GM03348 (cell line): ENCODE data around the gene TSPAN3.
A peak's percentile ranks its signal among the peaks of the same experiment; 100 is the strongest.

Experiments used
- DNase-seq: peaks from one replicate; pipeline ENCODE4 v3.0.0; 2012; ENCODE audit warnings: low spot score

TSPAN3 gene

GRCh38 chr15:77009646-77010311 lies 61.1 kb downstream of the TSPAN3 start:
- DNase-seq: peak; percentile 75

DNA sequence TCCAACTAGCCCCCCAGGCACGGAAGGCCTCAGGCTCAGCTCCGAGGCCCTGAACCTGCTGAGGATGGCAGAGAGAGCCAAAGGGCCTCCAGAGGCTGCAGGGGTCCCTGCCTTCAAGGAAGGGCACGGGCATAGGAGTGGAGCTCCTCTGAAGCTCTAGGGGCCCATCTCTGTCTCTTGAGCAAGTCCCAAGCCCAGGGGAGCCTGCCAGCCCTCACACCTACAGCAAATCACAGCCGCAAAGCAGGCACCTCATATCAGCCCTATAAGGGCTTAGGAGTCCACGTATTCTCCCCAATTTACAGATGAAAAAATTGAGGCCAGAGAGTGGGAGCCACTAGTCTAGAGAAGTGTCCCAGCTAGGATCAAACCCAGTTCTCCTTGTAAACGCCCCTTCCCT lies 61.7 kb downstream of the TSPAN3 start:
- no peak for DNase-seq

- no peak for DNase-seq
These were observed 66.7 kb downstream of the TSPAN3 start for GRCh38 chr15:77004189-77004588.

DNA sequence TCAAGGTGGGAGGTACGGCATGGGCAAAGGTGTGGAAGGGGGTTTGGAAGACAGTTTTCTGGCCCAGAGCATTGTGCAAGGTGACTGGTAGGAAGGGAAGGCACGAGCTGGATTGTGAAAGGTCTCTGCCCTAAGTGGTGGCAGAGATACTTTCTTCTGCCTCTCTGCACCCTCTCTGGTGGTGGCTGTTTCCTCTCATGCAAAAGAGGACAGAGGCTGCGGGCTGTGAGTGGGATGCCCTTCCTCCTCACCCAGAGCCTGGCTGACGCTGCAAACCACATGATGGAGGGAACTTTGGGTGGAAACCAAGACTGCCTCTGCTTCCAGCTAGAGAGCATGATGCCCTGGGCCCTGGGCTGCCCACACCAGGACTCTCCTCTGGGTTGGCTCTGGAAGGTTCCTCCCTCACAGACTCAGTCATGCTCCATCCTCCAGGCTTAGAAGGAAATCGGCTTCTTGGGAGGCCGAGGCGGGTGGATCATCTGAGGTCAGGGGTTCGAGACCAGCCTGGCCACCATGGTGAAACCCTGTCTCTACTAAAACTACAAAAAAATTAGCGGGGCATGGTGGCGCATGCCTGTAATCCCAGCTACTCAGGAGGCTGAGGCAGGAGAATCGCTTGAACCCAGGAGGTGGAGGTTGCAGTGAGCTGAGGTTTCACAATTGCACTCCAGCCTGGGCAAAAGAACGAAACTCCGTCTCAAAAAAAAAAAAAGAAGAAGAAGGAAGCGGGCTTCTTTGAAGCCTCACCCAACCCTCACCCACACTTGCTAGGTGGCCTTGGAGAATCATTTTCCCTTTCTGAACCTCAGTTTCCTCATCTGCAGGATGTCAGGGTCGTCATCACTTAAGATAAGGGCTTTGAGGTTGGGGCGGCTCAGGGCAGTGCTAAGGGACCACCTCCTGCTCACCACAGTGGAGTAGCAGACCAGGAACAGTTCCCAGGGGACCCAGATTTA lies 67.7 kb downstream of the TSPAN3 start:
- no peak for DNase-seq

DNA sequence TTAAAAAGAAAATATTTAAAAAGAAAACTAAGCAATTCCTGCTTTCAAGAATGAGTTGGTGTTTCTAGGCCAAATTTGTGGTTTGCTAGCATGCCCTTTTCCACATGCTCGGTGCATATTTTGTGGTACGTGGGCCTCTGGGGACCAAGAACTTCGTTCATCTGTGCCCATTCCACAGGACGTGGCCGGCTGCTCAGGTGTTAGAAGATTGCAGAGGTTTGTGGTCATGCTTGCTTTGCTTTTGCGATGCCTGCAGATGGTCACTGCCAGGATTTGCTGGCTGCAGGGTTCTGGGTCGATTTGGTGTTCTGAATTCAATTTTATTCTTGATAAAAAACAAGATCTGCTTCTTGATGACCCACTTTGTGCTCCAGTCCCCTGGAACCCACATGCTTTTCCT lies 68.5 kb downstream of the TSPAN3 start:
- peak; percentile 36 for DNase-seq

GRCh38 chr15:77001966-77002365 lies 68.9 kb downstream of the TSPAN3 start:
- DNase-seq: no peak

DNA sequence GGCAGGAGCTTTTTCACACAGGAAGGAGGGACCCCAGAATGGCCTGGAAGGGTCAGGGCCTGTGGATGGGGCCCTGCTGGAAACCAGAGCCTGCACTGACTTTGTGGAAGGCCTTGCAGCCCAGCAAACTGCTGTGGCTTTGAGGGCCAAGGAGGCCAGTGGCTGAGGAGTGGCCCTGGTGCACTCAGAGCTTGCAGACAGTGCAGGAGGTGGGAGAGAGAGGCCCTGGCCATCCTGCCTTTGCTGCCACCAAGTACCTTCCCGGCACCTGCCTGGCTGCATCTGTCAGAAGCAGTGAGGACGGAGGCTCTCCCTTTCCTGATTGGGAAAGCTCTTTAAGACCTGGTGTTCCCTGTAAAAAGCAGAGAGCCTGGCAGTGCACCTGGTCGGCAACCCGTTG lies 69.6 kb downstream of the TSPAN3 start:
- no peak for DNase-seq

DNA sequence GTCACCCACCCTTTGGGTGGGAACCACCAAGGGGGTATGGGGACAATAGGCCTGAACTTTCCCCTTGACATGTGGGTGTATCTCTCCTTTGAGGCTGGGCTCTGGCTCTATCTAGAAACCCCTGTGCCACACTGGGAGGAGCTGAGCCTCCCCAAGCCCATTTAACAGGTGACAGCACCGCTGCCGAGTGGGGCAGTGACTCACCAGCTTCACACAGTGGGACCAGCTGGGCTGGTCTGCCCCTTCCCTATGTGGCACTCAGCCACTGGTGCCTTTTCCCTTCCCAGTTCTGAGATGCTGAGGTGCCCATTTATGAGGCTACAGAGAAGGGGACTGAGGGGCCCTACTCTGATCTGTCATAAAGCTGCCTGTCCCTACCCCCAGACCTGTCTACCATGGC lies 70.9 kb downstream of the TSPAN3 start:
- no peak for DNase-seq

GRCh38 chr15:76998663-76999285 lies 72.1 kb downstream of the TSPAN3 start:
- no peak for DNase-seq

GRCh38 chr15:76996526-76997401 lies 74.1 kb downstream of the TSPAN3 start:
- peak; percentile 85 for DNase-seq

DNA sequence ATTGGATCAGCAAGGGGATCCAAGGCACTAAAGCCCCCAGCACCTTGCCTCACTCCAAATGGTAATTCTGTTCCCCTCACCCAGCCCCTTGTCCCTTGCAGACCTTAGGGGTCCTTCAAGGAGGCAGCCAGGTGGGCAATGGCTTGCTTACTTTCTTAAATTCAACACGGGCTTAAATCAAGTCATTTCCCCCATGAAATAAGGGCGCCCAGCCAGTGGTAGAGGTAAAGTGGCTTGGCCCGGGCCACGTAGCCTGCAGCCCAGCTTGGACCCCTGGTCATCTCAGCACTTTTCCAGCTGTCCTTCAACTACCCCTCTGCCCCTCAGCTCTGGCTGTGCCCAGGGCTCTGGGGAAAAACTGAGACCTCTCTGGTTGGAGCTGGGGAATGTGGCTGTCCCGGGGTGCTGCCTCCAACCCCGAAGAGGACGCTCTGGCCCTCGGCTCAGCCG lies 74.8 kb downstream of the TSPAN3 start:
- no peak for DNase-seq

DNA sequence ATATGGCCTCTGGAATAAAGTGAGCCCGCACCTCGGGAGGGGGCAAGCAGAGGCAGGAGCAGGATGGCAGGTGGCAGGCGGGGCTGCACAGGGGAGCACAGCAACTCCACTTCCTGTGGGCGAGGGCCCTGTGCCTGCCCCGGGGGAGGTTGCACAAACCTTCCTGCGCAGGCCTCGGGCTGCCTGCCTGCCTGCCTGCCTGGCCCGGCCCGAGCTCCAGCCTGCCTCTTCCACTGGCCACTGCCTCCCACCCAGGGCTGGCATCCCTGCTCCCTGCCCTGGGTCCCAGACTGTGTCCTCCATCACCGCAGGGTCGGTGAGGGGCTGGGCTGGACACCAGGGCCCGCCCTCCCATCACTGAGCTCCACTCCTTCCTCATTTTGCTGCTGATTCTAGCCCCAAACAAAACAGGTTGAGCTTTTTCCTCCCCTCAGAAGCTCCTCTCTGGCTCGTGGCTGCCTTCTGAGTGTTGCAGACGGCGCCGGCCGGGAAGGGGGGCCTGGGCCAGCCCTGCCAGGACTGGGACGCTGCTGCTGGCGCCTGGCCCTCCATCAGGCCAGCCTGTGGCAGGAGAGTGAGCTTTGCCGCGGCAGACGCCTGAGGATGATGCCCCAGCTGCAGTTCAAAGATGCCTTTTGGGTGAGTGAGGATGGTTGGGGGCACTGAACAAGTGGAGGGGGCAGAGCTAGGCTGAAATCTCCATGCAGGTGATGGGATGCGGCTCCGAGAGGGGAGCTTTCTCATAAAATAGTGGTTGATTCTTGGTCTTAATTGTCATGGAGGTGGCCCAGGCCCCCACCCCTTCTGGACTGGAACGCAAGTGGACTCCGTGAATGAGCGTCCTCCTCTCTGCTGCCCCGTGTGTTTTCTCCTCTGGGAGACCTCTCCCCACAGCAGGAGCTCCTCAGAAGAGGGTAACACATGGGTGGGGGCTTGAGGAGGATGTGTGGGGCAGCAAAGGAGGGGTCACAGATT lies 75.7 kb downstream of the TSPAN3 start, which contains the start of gene PSTPIP1:
Gene PSTPIP1, plus strand, starts transcription at position 156 of the 975 bp plus-strand sequence. Its CDS starts 448 bp downstream, at position 604.
- peak; percentile 43 for DNase-seq

DNA sequence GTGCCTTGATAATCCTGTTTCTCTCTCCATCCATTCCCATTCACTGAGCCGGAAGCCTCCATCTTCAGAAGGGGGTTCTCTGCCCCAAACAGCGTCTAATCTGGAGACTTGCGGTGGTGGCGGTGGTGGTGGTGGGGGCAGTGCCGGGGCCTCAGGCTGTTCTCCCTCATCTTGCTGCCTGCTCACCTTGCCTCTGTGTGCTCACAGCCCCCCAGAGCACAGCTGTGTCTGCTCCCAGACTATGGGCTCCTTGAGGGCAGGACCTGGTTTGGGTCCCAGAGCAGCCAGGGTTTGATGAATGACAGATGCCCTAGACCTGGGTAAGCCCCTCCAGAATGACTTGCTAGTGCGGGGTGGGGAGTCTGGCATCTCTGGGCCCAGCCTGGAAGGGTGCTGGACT lies 76.4 kb downstream of the TSPAN3 start:
- DNase-seq: no peak

DNA sequence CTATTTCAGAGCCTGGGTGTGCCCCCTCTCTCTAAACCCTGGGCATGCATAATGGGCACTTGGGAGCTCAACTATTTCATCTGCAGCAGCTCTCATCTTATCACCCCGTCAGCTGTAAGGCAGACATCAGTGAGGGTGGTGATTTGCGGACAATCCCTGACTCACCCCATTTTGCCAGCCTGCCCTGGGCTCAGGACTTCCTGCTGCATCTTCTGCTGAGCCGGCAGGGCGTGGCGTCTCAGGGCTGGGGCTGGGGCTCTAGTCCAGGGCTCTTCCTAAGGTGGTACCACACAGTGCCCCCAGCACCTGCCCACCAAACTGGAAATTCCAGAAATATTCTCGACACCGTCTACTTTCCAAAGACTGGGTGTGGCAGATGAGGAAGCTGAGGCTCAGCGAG lies 76.9 kb downstream of the TSPAN3 start:
- DNase-seq: no peak

DNA sequence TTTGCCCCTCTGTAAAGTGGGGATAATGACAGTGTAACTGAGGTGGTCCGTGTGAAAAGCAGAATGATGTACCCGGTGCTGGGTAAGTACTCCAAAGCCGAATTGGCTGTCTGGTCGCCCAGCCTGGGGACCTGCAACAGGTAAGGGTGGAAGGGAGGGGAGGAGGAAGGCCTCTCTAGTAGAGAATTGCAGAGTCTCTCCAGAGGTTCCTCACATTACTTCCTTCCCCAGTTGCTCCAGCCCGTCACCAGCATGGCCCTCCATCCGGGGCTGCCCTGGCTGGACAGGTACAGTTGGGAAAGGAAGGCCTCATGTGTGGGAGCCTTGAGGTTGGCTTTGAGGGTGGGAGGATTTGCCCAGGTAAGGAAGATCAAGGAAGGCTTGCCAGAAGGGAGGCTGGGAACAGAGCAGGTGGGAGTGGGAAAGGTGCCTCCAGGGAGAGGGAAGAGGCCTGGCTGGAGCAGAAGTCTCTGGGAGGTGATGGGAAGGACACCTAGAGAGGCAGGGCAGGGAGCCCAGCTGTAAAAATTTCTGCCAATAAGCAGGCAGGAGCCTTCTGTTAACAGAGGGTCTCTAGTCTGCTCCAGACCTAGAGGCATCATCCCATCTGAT lies 77.7 kb downstream of the TSPAN3 start:
- no peak for DNase-seq

DNA sequence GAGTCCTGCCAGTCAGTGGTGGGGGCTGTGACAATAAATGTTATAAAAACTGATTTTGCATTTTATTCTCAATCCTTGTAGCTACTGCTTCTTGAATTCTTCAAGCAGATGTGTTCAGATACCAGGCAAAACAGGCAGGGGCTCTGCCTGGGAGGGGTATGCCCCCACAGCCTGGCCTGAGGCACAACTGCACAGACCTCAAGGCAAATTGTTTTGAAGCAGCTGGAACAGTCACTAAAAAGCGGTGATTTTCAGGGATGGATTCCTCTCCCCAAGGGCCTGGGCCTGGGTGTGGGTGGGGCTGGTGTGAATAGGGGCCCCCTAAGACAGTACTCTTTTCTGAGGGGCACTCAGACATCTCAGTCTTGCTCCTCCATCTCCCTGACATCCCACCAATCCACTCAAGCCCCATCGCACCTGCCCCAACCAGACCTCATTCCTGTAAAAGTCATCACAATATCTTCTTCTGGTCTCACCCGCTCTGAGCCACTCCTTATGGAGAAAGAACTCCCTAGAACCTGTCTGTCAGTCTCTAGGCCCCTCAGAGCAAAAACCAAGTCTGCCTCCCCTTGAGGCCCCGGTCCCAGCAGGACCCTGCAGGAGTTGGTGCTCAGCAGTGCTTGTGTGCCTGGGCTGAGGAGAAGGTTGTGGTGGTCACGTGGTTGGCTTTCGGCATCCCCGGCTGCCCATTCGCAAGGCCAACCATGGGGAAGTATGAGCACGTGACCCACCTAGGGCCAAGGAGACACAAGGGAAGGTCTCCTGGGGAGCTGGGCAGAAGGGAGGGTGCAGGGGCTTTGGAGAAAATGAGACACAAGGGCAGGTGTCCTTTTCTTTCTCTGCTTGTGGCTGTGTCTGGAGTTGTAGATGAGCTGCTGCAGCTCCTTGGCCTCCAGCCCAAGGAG lies 78.9 kb downstream of the TSPAN3 start:
- DNase-seq: no peak
